HG02943 (cell line): ENCODE measurements around the gene CKMT2.
A peak's percentile ranks its signal among the peaks of the same experiment; 100 is the strongest.

Experiments used
- ATAC-seq: cut with Tn5 transposase; IDR thresholded peaks from one replicate; pipeline ENCODE4 v1.9.1; 2021; ENCODE audit warnings: mild to moderate bottlenecking, low read depth, moderate library complexity; ENCODE audit not compliant: unreplicated experiment

The CKMT2 gene

DNA sequence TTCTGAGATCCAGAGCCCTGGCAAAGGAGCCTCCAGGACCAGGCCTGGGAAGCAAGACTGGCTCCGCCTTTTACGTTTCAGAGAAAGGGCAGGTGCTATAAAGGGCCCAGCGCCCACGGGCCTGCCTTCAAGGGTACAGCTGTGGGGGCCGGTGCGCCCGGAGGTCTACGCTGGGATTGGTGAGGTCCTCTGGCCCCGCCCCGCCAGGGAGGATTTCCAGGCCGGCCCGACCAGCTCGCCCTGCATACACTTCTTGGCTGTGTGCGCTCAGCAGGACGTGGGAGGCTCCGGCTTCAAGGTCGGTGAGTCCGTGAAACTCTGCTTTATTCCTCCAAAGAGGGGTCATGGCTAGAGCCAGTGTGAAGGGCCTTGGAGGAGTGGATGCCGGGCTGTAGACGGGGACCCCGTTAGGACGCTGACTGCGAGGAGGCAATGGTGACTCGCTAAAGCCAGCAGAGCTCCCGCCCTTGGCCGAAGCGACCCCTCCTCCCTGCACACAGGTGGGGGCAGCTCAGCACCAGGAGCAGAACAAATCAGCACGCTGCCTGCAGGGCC lies at the start of gene CKMT2:
TSS of gene CKMT2 (plus strand) at position 243 of the 555 bp plus-strand sequence. CDS start 17,811 bp downstream, outside the sequence.
- no peak for ATAC-seq

DNA sequence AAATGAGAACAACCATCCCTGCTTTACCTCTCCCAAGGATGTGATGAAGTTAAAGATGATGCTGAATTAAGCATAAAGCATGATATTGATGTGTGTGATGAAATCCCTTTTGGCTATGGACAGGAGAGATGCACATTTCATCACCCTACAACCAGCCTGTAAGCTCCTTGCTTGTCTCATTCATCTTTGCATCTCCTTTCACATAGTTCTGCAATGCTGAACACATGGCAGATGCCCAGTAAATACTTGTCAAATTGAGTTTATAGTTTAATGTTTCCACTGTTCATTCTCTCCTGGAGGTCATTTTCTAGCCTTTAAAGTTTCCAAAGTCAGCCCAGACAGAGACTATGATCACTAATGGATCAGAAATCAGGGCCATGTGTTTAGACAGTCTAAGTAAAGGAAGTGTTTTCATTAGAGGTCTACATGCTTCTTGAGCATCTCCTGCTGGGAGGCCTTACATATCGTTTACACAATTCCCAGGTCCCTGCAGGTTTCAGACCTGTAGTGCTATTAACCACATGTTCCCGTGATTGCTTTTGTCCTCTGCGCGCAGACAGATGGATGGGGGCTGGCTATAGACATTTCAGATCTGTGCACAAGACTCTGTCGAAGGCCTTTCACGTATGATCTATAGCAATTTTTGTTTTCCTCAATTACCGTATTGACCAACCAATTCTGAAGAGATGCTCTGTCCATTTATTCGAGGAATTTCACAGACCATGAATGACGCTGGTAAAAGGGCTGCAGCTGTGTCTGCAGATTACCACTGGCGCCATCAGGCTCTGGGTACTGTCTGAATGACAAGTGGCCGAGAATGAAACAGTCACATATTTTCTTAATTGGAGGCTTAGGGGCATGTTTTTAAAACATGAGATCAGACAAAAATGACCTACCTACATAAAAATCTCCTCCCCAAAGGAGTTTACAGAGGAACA lies 49.0 kb upstream of the CKMT2 start:
- no peak for ATAC-seq

DNA sequence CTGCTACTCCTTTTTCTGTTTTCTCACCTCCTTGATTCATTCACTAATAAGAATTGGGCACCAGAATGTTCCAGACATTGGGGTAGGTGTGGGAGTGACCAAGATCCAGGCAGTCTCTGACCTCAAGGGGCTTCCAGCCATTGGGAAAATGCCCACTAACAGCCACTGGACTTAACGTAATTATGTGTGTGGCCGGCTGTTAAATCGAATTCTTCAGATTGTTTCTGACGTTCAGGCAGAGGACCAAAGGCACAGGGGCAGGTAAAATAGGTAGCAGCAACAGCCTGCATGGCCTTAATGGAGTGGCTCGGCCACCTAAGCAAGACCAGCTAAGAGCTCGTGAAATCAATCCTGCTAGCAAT lies 48.4 kb upstream of the CKMT2 start:
- ATAC-seq, result no peak

DNA sequence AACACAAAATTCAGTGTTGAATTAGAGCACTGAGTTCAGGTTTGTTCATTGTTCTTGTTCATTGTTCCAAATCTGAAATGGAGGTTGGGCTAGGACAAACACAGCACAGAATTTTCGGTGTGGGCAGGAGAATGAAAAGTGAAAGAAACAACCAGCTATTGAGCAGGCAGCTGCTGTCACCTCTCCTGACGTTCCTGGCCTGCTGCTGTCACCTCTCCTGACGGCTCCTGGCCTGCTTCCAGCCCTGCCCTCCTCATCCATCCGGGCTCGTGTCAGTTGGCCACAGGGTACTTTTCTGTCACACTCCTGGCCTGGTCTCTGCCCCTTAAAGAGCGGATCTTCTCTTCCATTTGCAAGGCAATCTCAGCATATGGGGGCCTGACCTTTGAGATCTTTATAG lies 45.2 kb upstream of the CKMT2 start:
- ATAC-seq, result no peak

DNA sequence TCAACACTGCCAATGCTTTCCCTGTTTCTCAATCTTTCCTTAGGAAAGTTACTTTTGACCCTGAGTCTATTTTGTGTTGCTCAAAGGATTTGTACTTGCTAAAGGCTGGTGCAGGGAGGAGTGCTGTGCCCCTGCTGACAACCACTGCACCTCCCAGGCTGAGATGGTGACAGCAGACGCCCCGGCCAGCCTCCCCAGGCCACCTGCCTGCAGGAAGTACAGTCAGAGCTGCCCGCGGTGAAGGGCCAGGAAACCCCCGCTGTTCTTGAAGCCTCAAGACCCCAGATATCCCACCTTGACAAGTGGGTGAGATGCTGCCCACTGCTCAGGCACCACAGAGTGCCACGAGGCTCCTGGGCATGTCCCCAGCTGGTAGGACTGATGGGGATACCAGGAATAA lies 44.2 kb upstream of the CKMT2 start:
- no peak for ATAC-seq

DNA sequence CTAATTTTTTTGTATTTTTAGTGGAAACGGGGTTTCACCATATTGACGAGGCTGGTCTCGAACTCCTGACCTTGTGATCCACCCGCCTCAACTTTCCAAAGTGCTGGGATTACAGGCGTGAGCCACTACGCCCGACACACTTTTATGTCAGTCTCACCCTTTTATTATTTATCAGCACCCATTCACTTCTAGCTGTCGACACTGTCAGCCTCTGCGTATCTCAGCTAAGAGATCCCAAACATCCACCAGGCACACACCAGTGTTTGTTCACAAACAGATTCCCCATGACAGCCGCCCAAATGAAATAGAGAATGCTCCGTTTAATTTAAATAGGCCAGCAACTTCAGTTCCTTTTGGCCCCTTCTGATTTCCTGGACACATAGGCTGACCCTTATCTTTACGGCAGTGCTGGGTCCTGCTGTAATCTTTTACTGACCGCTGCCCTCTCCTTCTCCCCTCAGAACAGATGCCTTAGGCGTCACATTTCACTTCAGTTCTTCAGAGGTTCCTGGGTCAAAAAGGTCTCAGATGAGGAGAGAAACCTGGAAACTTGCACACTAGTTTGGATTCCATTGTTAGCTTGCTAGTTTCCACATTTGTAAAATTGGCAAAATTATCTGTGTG lies 43.1 kb upstream of the CKMT2 start:
- no peak for ATAC-seq

DNA sequence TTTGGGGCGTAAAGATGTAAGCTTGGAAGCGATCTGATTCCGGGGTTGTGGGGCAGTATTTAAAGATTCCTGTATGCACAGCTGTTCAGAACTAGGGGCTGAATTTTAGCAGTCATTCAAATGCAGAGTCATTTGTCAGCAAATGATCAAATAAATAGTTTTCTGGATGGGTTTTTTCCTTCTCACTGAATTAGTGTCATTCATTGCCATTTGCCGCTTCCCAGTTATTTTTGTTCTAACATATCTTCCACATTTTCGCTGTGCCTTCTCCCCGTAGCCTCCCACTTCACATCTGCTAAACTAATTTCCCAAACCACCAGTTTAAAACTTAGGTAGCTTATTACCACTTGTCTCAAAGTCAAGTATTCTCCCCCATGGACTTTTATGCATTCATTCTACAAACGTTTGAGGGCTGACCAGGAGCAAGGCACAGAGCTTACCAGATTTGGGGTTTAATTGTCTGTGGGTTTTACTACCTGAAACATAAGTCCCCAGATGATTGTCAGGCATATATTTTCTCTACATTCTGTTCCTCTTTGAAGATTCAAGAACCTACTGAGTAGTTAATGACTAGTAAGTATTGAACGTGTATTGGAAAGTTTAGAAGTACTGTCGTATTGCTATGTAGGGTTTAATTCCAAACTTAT lies 41.3 kb upstream of the CKMT2 start:
- ATAC-seq, result no peak

DNA sequence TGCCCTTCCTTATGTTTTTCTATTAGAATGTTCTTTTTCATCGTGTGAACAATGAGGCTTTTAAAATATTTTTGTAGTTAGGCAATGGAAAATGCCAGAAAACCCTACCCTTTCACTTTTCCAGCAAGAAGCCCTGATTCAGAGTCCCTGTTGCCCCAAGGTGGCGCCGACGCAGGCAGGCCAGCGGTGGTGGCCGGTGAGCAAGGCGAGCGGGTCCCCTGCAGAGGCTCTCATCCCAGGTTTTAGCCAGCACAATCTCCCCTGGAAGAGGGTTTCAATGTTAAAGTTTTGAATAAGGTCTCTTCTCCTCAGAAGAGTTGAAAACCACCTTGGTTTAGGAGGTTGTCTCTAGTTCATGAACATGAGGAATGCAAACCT lies 40.8 kb upstream of the CKMT2 start:
- ATAC-seq, result no peak

DNA sequence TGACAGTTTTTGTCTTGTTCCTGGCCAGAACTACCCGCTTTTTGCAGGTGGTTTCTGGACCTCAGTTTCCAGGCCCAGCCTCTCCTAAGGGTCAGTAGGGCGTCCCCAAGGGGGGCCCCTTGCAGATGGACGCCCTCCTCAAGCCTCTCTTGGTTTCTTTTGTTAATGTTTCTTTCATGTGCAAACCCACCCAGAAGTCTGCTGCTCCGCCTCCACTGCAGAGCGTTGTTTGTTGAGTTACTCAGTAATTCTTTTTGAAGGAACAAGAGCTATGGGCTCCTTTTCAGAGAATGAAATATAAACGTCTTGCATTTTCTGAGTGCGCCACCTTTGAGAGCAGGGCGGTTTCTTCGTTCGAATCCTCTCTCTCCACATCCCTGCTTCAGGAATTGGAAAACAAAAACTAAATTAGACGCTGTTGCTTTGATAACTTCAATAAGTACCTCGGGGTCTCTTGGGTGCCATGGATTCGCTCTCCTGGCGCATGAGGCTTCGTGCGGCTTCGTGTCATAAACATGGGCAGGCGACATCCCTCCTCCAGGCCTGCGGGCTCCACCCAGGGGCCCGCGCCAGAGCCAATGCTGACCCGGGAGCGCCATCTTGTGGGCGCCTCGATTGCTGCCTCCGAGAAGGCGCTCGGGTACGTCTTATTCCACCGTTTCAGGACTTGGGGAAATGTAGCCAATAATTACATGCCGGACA lies 38.3 kb upstream of the CKMT2 start:
- peak; percentile 84 for ATAC-seq

DNA sequence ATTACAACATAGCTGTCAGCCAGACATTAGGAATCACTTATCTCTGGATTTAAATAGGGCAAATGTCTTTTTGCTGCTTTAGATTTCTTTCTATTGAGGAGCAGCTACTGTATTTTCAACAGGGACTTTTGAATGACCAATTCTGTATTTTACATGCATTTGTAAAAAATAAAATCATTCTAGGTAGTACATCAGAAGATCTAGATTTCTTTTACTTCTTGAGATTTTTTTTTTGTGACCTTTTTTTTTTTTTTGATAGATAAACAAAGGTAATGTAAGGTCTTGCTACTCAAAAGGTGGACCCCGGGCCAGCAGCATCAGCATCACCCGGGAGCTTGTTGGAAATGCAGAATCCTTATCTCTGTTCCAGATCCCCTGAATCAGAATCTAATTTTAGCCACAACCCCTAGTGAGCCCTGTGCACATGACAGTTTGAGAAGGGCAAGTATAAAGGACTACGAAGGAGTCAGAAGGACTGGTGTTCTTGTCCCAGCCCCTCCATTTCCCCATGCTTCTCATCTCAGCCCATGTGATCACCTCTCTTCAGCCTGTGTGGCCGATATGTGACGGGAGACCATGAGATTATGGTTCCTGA lies 37.7 kb upstream of the CKMT2 start:
- ATAC-seq, result no peak

DNA sequence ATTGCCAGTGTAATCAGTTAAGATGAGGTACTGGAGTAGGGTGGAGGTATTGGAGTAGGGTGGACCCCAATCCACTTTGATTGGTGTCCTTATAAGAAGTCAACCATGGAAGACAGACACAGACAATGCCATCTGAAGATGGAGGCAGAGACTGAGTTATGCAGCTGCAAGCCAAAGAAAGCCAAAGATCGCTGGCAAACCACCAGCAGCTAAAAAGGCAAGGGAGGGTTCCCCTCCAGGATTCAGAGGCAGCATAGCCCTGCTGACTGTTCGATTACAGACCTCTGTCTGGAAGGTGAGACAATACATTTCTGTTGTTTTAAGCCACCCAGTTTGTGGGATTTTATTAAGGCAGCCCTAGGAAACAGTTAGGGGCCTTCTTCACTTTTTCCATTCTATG lies 30.5 kb upstream of the CKMT2 start:
- no peak for ATAC-seq

DNA sequence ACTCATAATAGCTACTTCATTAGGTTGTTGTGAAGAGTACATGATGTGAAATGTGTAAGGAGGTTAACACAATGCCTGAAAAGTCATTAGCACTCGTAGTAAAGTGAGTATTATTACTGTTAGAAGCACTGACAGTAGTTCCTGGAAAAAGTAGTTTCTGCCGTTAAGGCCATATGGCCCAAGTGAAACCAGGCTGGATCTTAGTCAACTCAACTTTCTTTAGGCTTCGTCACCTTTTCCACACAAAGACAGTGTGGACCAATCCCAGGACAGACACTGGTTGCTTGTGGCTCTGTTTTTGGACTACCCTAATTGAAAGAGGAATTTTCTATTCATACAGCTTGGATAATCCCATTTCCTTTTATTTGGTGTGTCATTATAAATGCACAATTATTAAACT lies 29.4 kb upstream of the CKMT2 start:
- no peak for ATAC-seq

DNA sequence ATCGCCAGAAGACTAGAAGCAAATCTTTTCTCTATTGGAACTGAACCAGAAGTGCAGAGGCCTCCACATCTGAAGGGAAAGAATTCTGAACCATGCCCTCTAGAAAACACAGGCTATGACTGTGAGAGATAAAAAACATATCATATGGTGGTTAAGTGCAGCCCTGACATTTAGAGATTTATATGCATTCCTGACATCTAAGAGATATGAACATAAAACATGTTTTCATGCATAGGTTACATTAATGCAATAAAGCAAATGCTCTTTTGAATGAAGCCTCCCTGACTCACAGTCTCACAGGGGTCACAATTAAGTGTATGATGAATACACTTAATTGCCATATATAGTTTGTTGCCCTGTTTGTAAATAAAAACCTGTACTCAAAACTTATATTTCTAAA lies 28.9 kb upstream of the CKMT2 start:
- no peak for ATAC-seq

DNA sequence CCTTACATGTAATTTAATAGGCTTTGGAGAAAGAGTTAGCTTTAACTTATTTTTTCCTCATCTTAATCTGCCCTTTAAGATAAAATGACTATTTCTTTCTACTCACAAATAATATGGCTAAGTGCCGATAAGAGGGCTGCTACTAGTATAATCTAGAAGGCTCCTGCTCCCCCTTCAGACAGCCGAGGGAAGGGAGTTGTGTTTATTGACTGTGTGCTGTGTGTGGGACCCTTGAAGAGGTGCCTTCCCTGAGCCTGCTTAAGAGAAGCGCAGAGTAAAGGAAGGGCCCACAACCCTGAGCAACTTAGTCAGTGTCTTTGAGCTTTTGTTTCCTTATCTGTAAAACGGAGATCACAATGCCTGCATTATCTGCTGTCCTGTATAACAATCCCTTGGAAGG lies 28.1 kb upstream of the CKMT2 start:
- no peak for ATAC-seq

DNA sequence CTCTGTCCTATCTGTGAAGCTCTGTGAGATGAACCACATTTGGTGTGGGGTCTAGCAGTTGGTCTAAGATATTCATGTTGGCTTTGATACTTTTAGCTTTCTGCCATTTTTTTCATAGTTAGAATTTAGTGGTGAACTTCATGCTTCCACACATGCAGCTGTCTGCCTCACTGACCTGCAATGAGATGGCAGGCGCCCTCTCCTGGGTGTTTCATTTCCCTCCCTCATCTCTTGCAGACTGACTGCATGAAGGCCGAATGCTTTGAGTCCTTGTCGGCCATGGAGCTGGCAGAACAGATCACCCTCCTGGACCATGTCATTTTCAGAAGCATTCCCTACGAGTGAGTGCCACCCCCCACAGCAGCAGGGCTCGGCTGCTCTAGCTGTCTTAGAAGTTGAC lies 26.1 kb upstream of the CKMT2 start:
- no peak for ATAC-seq

DNA sequence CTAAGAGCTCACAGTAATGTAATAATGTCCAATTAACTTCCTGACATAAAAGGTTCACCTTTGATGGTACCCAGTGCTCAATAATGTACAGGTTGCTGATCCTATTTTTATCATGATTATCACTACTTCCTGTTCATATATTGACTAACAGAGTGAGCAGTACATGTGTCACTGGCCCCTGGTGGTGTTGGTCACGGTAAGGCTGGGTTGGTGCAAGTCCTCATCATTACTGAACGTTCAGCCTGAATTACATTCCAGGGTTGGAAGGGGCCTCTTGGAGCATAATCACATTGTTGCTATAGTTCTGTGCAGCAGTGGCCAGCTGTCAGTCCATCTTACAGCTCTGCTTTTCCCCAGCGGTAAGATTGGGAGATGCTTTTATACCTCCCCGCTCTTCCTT lies 24.2 kb upstream of the CKMT2 start:
- ATAC-seq, result no peak

DNA sequence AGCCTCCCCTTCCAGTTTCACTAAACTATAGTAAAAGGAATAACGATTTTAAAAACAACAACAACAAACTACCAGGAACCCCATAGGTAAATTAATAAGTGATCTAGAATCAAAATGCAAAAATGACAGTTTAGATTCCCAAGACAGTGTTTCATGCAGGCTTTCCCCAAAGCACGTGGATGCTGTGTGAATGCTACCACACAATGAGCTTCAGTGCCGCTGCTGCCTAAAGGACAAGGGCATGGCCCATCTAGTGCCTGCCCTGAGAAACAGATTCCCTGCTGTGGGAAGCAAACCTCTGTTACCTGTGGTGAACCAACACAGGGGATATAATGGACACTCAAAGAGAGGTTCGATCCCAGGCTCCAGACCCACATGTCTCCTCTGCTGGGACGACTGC lies 23.7 kb upstream of the CKMT2 start:
- ATAC-seq, result no peak

DNA sequence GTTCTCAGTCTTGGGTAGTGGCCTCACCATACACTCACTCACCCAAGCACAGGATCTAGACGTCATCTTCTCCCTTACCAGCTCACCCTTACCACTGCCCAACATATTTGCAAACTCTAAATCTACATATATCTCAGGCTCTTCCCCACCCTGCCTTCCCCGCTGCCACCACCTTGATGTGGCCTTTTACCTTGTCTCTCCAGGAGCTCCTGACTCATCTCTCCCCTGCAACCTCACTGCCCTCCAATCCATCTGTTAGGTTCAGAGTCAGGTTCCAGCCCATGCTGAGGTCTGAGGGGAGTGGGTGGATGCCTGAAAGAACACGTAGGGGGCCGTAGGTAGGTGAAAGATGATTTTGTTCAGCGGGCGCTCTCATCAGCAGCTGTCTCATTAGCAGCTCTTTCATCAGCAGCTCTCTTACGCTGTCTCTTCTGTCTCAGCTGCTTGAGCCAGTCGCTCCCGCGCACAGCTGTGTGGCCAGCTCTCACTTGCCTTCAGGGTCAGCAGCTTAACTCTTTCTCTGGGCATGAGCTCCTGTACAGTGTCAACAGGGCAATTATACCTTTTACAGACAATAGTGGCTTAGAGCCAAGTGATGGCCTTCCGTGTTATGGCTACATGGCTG lies 23.1 kb upstream of the CKMT2 start:
- ATAC-seq, result no peak

DNA sequence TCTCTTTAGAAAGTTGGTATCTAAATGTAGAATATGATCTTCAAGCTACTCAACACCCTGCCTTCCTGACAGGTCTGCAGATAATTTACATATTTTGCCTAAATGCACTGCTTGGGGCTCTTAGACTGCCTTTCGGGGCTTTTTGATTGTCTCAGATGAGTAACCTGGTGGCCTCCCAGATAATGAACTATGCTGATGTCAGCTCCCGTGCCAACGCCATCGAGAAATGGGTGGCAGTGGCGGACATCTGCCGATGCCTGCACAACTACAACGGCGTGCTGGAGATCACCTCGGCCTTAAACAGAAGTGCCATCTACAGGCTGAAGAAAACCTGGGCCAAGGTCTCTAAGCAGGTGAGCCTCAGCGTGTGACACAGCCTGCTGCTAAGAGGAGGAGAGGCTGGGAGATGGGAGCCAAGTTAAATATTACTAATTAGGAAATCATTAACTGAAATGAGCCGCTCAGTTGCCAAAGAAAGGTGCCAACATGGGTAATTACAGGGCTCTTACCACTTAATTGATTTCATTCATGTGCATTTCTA lies 20.8 kb upstream of the CKMT2 start:
- ATAC-seq, result no peak

DNA sequence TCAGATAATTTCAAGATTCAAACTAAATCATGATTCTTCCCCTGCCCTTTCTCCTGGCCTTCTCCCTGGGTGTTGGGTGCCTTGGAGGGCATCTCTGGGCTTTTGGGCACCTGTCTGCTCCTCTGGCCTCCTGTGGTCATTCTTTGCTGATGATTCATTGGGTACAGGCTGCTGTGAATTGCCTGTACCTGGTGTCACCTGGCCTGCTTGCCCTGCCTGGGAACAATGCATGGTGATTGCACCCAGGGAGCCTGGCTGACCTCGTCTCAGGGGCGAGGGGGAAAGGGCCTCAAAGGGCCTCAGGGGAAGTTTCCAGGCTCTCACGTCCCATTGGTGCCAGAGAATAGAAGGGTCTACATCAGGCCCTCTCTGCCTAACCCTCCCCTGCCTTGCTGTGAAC lies 20.1 kb upstream of the CKMT2 start:
- no peak for ATAC-seq
